GM21528 (cell line): ENCODE data around the gene LIMCH1.

Experiments used
- ATAC-seq: cut with Tn5 transposase; IDR thresholded peaks from one replicate; pipeline ENCODE4 v1.9.1; 2021; ENCODE audit warnings: mild to moderate bottlenecking, moderate library complexity; ENCODE audit not compliant: unreplicated experiment, low FRiP score

The LIMCH1 gene

DNA sequence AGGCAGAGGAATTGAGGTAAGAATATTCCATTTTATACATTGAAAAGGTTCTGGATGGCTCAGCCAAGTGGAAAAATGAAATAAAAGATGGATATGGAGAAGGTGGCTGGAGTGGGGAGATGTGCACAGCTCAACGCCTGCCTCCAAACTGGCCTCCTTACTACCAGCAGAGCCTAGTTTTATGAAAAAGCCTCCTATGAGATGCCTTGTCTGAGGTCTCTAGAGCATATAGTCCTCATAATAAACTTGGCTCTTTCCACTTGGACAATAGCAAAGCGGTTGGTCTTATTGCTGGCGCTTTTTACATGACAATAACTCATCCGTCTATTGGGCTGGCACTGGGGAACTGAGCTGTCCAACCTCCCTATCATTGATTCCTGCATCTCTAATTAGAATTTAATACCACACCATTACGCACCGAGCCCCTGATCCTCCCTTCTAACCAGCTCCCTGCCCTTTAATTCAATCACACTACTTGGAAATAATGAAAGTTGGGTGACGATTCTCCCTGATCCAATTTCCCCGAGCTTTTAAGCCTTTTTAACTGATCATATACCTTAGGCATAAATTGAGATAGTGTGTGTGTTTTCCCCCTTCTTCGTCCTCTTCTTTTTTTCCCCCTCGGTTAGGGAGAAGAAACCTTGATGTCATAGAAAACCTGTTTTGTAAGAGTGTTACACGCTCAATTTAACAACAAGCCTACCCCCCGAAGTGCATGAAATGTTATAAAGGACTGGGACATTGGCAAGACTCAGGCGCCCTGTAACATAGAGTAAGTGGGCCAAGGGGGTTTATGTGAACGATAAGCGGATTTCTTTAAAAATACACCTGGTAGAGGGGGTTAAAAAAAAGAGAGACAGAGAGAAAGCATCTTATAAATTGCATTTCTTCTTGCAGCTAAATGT lies 210.9 kb downstream of the LIMCH1 start, which contains the start of gene PHOX2B:
TSS of gene PHOX2B (minus strand) at position 155 of the 905 bp plus-strand sequence. CDS start at position 40, 115 bp downstream.
- ATAC-seq, result no peak

DNA sequence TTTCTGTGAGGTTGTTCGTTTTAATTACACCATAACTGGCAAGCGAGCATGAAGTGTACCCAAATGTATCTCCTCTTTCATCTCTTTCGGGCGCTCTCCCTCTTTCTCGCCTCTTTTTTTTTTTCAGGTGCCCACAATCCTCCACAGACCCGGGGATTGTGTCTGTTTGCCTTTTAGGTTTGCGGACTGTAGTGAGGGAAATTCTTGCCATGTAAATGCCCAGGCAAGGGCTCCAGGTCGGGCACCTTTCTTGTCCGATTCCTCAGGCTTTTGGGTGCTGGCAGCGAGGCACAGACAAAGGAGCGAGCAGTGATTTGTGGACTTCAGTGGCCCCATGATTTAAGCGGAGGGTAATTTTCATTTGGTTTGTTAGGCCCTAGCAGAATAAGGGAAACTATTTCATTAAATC lies 211.7 kb downstream of the LIMCH1 start:
- no peak for ATAC-seq
